ENCODE results near the gene TMEM243.

DNA sequence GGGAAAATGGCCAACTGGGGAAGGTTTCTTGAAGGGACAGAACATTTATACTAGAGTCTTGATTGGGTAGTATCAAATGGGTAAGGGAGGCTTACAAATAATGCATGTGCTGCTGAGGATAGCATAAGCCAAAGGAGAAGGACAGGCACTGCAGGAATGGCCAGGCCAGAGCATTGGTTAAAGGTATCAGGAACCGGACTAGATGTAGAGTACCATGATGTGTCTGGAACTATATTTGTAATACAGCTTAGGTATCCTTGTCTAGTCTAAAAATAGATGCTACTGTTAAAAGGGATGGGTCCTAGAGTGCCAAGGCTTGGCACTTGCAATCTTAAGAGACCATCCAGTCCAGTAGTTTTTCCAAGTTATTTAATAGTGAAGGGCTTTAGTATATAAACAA lies 20.3 kb downstream of the TMEM243 start:
- TF ChIP-seq, protein P1, sequence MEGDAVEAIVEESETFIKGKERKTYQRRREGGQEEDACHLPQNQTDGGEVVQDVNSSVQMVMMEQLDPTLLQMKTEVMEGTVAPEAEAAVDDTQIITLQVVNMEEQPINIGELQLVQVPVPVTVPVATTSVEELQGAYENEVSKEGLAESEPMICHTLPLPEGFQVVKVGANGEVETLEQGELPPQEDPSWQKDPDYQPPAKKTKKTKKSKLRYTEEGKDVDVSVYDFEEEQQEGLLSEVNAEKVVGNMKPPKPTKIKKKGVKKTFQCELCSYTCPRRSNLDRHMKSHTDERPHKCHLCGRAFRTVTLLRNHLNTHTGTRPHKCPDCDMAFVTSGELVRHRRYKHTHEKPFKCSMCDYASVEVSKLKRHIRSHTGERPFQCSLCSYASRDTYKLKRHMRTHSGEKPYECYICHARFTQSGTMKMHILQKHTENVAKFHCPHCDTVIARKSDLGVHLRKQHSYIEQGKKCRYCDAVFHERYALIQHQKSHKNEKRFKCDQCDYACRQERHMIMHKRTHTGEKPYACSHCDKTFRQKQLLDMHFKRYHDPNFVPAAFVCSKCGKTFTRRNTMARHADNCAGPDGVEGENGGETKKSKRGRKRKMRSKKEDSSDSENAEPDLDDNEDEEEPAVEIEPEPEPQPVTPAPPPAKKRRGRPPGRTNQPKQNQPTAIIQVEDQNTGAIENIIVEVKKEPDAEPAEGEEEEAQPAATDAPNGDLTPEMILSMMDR (IDR thresholded peaks at IDR 0.05; ENCODE audit: low read depth, low read length) = no peak
- TF ChIP-seq EZH2phosphoT487 (IDR thresholded peaks at IDR 0.05; ENCODE audit: low read depth) = no peak
